Measurements from ENCODE around the gene RPL10. TPM values are rescaled to one million over a fixed set of nuclear protein-coding genes. Genes with fewer than 3 reads are reported as not detected.

RPL10 gene
- total and polyA plus RNA-seq, 9 of the 15 experiments (the other 6 are each of a cell fraction or from before 2014, with no cell fraction given) = 3,774 to 7,600 (median 5,014) TPM

- WGBS (ENCODE audit: insufficient coverage, low coverage, missing lambda C conversion rate) = 5% methylated on average over 58 of the region's 87 CpGs
- H2AFZ ChIP-seq (ENCODE audit: low read depth, low read length) = peak within 1 kb of the TSS; percentile 71
- peak within 1 kb of the TSS; percentile 66 for H3K27ac ChIP-seq (ENCODE audit: extremely low read depth, low read depth, low read length)
- CTCF ChIA-PET (ENCODE audit: low intra/inter-chr PET ratio) = no interaction called here
- H3K4me3 ChIP-seq = peak within 1 kb of the TSS; percentile 79
- DNase-seq (ENCODE audit: extremely low read depth in 1 of 4, low spot score in 3 of 4) = peak; percentile 85 to 95 (median 93)
- no TSS peak for BruUV-seq (replicated peaks)
- peaks cover 27 to 51% of the 10 kb centered on the region in 2 experiments; a peak in 4 of 5 replicates for H3K4me1 ChIP-seq (replicated peaks in 1 of 2; ENCODE audit: control insufficient read depth in 2 of 2, insufficient read depth in 2 of 2, low read length in 2 of 2)
- POLR2A ChIA-PET = interaction anchor here (0.6 to 2.1 kb wide), 6 partner anchors 13 to 458 kb away, joined by 3 to 26 read pairs (median 4); partner anchors contain the start of gene RPL10
- FAIRE-seq = peak; percentile 89
- H3K27me3 ChIP-seq (ENCODE audit: control insufficient read depth in 2 of 2, insufficient read depth in 2 of 2, low read length in 2 of 2) = no peaks in the 10 kb centered on the region
- in situ Hi-C loops (cut with MboI) (no loop called here), intact Hi-C loops (cut with micrococcal nuclease) (loop anchor here (5.0 kb wide), 2 partner anchors 49 to 99 kb away; partner anchors contain the start of gene LAGE3)
- H3K9me1 ChIP-seq (ENCODE audit: control insufficient read depth, insufficient read depth, low read length) = no peaks in the 10 kb centered on the region
- no peaks in the 10 kb centered on the region for H3K9me3 ChIP-seq (replicated peaks; ENCODE audit: control insufficient read depth, insufficient read depth, low read depth, low read length)
- ATAC-seq = peak; percentile 97
- peaks cover 35% of the 10 kb centered on the region for H3K79me2 ChIP-seq (ENCODE audit: control insufficient read depth, insufficient read depth, low read length)
- peak within 1 kb of the TSS; percentile 69 to 95 for H3K9ac ChIP-seq (ENCODE audit: insufficient read depth in 1 of 2, low read depth in 2 of 2, low read length in 2 of 2)
- H3K4me2 ChIP-seq (ENCODE audit: insufficient read depth, low read length) = peak within 1 kb of the TSS; percentile 90
- peaks cover 31% of the 10 kb centered on the region; the same call in 2 of the 3 replicates for H3K36me3 ChIP-seq (ENCODE audit: control insufficient read depth, insufficient read depth, low read length)
- no peaks in the 10 kb centered on the region for H4K20me1 ChIP-seq (replicated peaks; ENCODE audit: control insufficient read depth, insufficient read depth, low read length)
- TF ChIP-seq NKRF (IDR thresholded peaks at IDR 0.05; ENCODE audit: borderline replicate concordance) = 0 out of 2 replicates have a peak, but pooled peaks have one; percentile 28
- no peak for TF ChIP-seq ZNF277 (CRISPR knock-in tag; IDR thresholded peaks at IDR 0.05; ENCODE audit: borderline replicate concordance)
- TF ChIP-seq ZNF764 (CRISPR knock-in tag; IDR thresholded peaks at IDR 0.05; ENCODE audit: low read depth) = no peak
- TF ChIP-seq PHTF2 (CRISPR knock-in tag; IDR thresholded peaks at IDR 0.05) = no peak
- no peak for TF ChIP-seq ZNF184 (CRISPR knock-in tag; IDR thresholded peaks at IDR 0.05)
- TF ChIP-seq OTX1 (CRISPR knock-in tag; IDR thresholded peaks at IDR 0.05) = no peak
- no peak for TF ChIP-seq ZNF280B (CRISPR knock-in tag; IDR thresholded peaks at IDR 0.05)
- peak; percentile 69 for TF ChIP-seq POLR2A (conservative IDR thresholded peaks at IDR 0.05)
- TF ChIP-seq ELF4 (CRISPR knock-in tag; IDR thresholded peaks at IDR 0.05) = no peak
- no peak for TF ChIP-seq ZBTB17 (CRISPR knock-in tag; IDR thresholded peaks at IDR 0.05)
- TF ChIP-seq NCOA6 (IDR thresholded peaks at IDR 0.05) = no peak
- no peak for TF ChIP-seq NFXL1 (CRISPR knock-in tag; IDR thresholded peaks at IDR 0.05)
- TF ChIP-seq BHLHE40 (IDR thresholded peaks at IDR 0.05; ENCODE audit: low read length) = peak; percentile 85
- 0 out of 2 replicates have a peak, but pooled peaks have one; percentile 45 for TF ChIP-seq ZNF740 (CRISPR knock-in tag; IDR thresholded peaks at IDR 0.05)
- TF ChIP-seq ZNF740 (tag; IDR thresholded peaks at IDR 0.05) = no peak
- TF ChIP-seq DACH1 (IDR thresholded peaks at IDR 0.05; ENCODE audit: partially characterized antibody) = peak; percentile 26
- no peak for TF ChIP-seq ELF2 (CRISPR knock-in tag; IDR thresholded peaks at IDR 0.05)
Measured at GRCh38 chrX:154428176-154429171, 30.3 kb downstream of the RPL10 start, which contains the start of gene ATP6AP1. Gene ATP6AP1, plus strand, starts transcription at chrX:154428677. Its CDS starts 16 bp downstream, at chrX:154428693.

Measured in K562 (cell line).